HG03060 (cell line): ENCODE data around the gene SFTPA2.
"Not testable (repeated sequence)": the region's sequence is repeated elsewhere in the genome, so short reads cannot be mapped to it uniquely, and the experiment has no call there.

Experiments used
- ATAC-seq: cut with Tn5 transposase; IDR thresholded peaks from one replicate; pipeline ENCODE4 v1.9.1; 2021; ENCODE audit warnings: low read depth, moderate number of reproducible peaks; ENCODE audit not compliant: unreplicated experiment

SFTPA2 gene

GRCh38 chr10:79560160-79560709 is at the start of gene SFTPA2:
SFTPA2 (minus strand) TSS chr10:79560407; CDS start chr10:79559483, 924 bp downstream.
- ATAC-seq = no peak

DNA sequence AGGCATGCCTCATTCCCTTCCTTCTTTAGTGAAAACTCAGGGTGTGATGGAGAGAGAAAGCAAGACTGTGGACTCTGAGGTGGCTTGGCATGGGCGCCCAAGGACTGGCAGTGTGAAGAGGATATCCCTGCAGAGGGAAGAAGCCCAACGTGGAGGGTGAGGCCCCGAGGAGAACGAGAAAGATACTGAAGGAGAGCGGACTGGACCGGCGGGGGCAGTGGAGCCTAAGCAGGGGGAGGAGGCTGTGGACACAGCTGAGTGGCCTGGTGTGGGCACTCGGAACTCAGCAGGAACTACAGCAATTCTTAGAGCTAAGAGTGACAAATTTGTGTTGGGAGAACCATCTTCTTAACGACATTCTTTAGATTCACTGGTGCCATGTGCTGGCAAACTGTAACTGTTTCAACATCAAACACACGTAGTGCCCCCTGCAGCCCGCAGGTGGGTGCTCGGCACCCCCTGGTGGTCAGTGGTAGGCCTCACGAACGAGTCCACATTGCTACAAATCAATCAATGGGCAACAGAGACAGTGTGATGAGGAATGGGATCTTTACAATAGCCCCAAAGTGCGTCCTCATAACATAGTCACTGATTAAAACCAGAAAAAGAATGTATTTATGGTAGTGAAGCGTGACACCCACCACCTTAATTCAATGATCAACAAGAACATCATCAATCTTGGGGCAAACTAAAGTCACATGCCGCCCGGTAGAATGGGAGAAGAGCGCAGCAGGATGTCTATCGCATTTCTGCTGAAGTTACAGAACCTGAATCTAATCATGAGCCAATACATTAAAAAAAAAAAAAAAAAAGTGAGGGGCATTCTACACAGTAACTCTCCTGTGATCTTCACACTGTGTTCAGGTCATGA is 48.5 kb upstream of the SFTPA2 start:
- no peak for ATAC-seq

GRCh38 chr10:79605308-79605707 is 45.1 kb upstream of the SFTPA2 start:
- no peak for ATAC-seq

DNA sequence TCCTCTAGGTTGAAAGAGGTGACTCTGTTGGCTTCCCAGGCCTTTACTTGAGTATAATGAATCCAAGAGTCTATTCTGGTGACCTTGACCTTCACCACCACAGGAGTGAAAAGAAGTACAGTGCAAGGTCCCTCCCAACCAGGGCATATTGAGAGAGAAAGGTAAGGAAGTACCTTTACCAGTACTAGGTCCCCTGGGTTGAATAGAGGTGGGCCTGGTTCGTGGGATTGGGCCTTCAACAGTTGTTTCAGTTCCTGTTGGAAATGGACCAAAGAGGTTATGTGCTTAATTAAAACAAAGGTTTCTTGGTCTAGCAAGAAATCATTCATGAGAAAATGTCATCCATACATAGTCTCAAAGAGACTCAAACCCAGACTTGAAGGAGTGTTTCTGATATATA is 44.1 kb upstream of the SFTPA2 start:
- no peak for ATAC-seq

DNA sequence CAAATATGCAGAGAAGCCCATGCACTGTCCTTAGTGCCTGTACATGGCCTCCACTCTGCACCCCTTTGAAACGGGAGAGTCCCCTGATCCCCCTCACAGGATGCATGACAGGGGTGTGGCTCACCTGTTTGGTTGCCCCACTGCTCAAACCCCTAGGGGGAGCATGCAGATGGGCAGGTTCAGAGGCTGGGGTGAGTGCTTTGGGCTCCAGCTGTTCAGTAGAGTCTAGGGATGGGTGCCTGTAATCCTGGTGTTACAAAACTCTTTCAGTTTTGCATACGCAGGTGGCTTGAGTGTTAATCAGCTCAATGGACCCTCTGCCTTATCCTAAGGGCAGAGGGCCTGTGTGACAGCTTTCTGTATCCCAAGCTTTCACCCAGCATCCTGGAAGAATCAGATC is 42.7 kb upstream of the SFTPA2 start:
- no peak for ATAC-seq

DNA sequence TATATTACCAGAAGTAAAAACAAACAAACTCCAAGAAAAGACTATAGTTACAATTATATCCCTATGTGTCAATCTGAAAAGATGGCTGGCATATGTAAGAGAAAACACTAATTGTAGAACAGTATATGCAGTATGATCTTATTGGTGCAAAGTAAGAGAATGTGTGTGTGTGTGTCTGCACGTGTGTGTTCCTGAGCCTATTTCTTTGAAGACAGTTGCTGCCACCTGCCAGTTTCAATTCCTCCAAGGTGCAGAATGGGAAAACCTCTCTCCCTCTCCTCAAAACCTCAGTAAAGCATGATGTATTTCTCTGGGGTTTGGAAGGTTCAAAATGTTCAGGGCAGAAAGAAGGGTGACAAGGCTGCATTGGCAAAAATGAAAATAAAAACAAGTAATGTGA is 41.7 kb upstream of the SFTPA2 start:
- no peak for ATAC-seq

GRCh38 chr10:79599644-79600043 is 39.4 kb upstream of the SFTPA2 start:
- not testable (repeated sequence) for ATAC-seq

DNA sequence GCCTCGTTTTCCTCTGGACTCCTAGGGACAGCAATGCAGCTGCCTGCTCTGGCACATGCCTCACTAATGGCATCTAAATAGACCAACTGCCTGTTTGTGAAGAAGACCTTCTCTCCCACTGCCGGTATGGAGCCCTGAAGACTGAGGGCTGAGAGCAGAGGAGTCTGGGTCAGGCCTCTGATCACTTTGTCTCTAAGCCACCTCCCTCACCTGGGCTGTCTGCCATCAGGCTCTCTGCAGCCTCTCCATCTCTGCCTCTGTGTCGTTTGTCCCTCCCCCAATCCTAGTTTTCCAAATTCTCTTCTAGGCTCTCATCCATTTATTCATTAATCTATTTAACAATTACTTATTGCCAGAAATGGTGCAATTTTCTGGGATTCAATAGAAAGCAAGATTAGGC is 35.3 kb upstream of the SFTPA2 start:
- ATAC-seq = no peak

DNA sequence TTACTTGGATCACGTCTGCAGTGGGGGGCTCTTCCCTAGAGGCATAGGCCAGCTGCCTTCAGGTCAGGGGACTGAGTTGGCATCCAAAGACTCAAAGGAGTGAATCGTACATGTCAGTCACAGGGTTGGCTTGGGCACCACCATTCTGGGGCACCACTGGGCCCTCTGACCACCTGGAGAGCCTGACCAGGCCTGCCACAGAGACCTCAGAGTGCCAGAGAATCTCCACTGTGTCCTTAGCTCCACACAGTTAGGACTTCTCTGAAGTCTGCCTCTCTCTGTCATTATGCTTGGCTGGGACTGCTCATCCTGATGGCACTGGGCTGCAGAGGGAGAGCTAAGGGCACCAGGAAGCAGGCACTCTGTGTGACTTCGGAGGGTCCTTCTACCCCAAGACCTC is 34.4 kb upstream of the SFTPA2 start:
- ATAC-seq = not testable (repeated sequence)

- ATAC-seq = no peak
These were observed 33.2 kb upstream of the SFTPA2 start for GRCh38 chr10:79593377-79593776.

DNA sequence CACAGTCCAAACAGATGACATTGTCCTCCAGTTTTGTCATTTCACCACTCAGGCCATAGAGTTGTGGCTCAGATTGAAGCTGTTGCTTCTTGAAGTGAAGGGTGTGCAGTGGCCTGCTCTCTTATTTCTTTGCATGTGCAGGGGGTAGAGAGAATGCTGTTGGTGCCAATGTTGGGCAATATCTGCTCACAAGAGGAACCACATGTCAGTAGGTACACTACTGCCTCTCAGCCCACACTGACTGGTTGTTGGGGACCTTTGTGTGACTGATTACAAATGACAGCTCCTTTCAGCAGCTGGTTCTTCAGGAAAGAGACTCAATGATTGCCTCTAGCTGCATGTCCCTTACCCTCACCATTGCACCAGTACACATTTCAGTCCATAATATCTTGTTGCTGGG is 28.6 kb upstream of the SFTPA2 start:
- no peak for ATAC-seq

GRCh38 chr10:79586933-79587332 is 26.7 kb upstream of the SFTPA2 start:
- ATAC-seq = no peak

DNA sequence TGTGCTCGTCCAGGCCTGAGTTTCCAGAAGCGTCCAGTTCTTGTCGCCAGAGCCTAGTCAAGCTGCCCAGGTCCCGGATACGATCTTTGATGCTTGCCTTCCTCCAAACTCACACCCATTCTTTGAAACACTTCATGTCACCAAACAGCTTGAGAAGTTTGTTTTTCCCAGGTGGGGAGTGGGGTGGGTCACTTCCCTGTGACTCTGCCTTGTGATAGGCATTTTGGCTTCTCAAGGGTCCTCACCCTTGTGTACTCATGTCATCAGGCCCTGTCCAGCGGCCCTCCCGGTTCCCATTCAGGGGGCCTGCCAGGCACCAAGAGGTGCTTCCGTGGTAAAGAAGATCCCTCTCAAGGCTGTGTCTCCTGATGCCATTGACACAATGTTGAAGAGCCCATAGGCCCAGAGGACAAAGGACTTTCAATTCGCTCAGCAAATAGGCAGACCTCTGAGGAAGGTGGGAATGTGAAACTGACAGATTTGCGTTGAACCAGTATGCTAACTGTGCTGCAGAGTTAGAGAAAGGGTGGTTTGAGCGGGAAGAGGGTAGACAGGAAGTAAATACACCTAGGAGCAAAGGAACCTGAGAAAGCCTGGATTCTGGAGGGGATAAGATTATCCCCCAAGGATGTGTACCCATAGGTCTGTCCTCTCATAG is 25.8 kb upstream of the SFTPA2 start:
- ATAC-seq = no peak

- no peak for ATAC-seq
These were observed 23.3 kb upstream of the SFTPA2 start for GRCh38 chr10:79583488-79584024.

DNA sequence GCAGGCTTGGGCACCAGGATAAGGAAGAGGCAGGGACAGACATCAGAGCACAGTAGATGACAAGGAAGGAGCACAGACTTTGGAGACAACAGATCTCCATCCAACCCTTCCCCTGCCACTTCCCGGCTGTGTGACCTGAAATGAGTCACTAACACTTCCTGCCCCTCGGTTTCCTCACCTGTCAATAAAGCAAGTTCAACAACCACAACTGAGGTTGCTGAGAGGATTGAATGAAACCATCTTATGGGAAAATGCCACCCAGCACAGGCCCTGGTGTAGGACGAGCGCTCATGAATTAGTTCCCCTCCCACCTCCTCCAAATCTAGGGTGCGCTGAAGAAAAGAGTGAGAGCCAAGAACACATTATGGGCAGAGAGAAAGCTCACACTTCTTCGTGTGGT is 22.7 kb upstream of the SFTPA2 start:
- ATAC-seq = not testable (repeated sequence)

GRCh38 chr10:79582096-79582495 is 21.9 kb upstream of the SFTPA2 start:
- no peak for ATAC-seq

- no peak for ATAC-seq
These were observed 20.8 kb upstream of the SFTPA2 start for GRCh38 chr10:79581044-79581443.

- ATAC-seq = no peak
These were observed 19.2 kb upstream of the SFTPA2 start for GRCh38 chr10:79579361-79579760.

GRCh38 chr10:79570624-79571023 is 10.4 kb upstream of the SFTPA2 start:
- ATAC-seq = not testable (repeated sequence)

GRCh38 chr10:79563426-79563825 is 3.2 kb upstream of the SFTPA2 start:
- ATAC-seq = no peak

GRCh38 chr10:79562135-79562756 is 2.0 kb upstream of the SFTPA2 start:
- ATAC-seq = no peak
